Measurements from ENCODE around the gene TMEM72. TPM values are rescaled to one million over a fixed set of nuclear protein-coding genes. Genes with fewer than 3 reads are reported as not detected.

TMEM72 gene
- total and polyA plus RNA-seq, 2 experiments from 2014 or later, result 1.3 to 2.3 TPM

DNA sequence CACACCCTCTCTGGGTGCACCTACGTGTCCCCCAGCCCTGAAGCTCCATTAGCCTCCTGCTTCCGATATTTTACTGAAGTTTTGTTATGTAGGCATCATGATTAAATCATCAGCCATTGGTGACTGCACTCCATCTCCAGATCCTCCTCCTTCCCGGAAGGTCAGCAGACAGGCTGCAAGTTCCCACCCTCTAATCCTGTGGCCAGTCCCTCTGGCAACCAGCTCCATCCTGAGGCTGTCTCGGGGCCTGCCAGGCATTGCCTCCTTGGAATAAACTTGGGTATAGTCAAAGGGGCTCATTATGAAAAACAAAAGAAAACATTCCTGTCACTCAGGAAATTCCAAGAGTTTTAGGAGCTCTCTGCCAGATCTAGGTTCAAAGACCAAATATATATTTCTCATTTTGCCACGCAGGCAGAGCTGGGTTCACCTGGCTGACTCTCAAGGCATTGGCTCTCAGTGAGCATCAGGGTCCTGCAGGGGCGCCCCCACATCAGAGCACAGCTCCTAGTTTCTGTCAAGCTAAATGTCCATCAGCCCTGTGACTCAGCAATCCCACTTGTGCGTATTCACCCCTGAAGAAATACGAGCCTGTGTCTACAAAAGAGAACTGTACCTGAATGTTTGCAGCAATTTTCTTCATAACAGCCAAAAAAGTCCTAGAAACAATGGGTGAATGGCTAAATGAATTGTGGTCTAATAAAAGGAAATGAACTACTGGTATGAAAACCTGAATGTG, 27.4 kb upstream of the TMEM72 start:
- Histone ChIP-seq H3K4me1 (ENCODE audit: low read depth) (peaks cover 6% of the 10 kb centered on the region), H3K27ac (no peak overlapping the region), H3K4me3 (no peak overlapping the region), H3K27me3 (no peaks in the 10 kb centered on the region), H3K9me3 (ENCODE audit: low read depth) (no peaks in the 10 kb centered on the region), H3K36me3 (no peaks in the 10 kb centered on the region)
- TF ChIP-seq, protein P1, sequence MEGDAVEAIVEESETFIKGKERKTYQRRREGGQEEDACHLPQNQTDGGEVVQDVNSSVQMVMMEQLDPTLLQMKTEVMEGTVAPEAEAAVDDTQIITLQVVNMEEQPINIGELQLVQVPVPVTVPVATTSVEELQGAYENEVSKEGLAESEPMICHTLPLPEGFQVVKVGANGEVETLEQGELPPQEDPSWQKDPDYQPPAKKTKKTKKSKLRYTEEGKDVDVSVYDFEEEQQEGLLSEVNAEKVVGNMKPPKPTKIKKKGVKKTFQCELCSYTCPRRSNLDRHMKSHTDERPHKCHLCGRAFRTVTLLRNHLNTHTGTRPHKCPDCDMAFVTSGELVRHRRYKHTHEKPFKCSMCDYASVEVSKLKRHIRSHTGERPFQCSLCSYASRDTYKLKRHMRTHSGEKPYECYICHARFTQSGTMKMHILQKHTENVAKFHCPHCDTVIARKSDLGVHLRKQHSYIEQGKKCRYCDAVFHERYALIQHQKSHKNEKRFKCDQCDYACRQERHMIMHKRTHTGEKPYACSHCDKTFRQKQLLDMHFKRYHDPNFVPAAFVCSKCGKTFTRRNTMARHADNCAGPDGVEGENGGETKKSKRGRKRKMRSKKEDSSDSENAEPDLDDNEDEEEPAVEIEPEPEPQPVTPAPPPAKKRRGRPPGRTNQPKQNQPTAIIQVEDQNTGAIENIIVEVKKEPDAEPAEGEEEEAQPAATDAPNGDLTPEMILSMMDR (IDR thresholded peaks at IDR 0.05; ENCODE audit: low read depth, low read length), result no peak
- no peak for DNase-seq (ENCODE audit: low read depth in 1 of 2, low spot score in 1 of 2)

DNA sequence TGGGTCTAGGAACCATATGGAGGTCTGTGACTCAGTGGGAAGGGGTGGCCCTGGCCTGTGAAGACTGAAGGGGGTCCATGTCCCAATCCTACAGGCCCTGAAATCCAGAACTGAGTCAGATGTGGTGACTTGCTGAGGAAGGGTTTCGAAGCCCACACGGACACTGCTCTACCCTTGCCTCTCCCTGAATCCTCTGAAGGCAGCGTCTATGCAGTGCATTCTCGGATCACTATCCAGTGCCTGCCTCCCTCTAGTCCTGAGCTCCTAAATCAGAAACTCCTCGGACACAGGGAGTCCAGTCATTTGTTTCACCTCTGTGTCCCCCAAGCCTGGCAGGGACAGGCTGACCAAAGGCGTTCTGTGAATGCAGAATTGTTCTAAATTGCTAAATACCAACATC, 25.4 kb upstream of the TMEM72 start:
- DNase-seq (ENCODE audit: low read depth in 1 of 2, low spot score in 1 of 2), result no peak
- Histone ChIP-seq H3K4me1 (ENCODE audit: low read depth) (no peaks in the 10 kb centered on the region), H3K9me3 (ENCODE audit: low read depth) (no peaks in the 10 kb centered on the region), H3K4me3 (no peak overlapping the region), H3K36me3 (no peaks in the 10 kb centered on the region), H3K27ac (no peak overlapping the region), H3K27me3 (no peaks in the 10 kb centered on the region)
- TF ChIP-seq, protein P1 (IDR thresholded peaks at IDR 0.05; ENCODE audit: low read depth, low read length), result no peak

DNA sequence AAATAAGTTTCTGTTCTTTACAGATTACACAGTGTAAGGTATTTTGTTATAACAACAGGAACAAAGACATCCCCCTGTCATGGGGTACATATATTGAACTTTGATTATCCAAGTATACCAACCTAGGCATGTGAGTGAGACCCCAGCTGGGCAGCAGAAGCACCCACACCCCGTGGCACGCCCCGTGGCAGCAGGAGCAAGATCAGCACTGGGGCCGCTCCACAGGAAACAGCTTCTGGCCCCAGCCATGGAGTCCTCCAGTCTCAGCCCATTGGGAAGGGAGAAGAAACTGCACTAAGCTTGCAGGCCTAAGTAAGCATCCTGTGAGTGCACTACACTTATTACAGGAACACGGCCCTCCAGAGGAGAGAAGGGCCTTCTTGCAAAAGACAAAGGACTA, 24.2 kb upstream of the TMEM72 start:
- Histone ChIP-seq H3K4me1 (ENCODE audit: low read depth) (no peaks in the 10 kb centered on the region), H3K27ac (no peak overlapping the region), H3K27me3 (no peaks in the 10 kb centered on the region), H3K36me3 (no peaks in the 10 kb centered on the region), H3K4me3 (no peak overlapping the region), H3K9me3 (ENCODE audit: low read depth) (no peaks in the 10 kb centered on the region)
- TF ChIP-seq, protein P1 (IDR thresholded peaks at IDR 0.05; ENCODE audit: low read depth, low read length), result no peak
- no peak for DNase-seq (ENCODE audit: low read depth in 1 of 2, low spot score in 1 of 2)

DNA sequence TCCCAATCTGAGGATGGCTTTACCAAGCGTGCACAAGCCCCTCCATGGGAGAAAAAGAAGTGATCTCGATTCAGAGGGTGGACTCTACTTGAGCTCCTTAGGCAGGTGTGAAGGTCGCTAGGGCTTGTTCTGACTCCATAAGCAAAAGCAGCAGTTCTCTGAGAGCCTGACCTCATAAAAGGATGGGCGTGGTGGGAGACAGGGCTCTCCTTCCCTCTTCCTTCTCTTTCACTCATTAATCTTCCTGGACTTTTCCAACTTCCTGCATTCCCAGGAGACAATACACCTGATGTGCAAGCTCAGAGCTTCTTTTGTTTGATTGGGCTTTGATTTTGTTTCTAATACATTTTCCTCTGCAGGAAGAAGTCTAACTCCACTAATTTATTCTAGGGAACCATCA, 22.3 kb upstream of the TMEM72 start:
- Histone ChIP-seq H3K27ac (no peak overlapping the region), H3K4me1 (ENCODE audit: low read depth) (no peaks in the 10 kb centered on the region), H3K36me3 (no peaks in the 10 kb centered on the region), H3K27me3 (no peaks in the 10 kb centered on the region), H3K4me3 (no peak overlapping the region), H3K9me3 (ENCODE audit: low read depth) (no peaks in the 10 kb centered on the region)
- DNase-seq (ENCODE audit: low read depth in 1 of 2, low spot score in 1 of 2), result no peak
- TF ChIP-seq, protein P1 (IDR thresholded peaks at IDR 0.05; ENCODE audit: low read depth, low read length), result no peak

DNA sequence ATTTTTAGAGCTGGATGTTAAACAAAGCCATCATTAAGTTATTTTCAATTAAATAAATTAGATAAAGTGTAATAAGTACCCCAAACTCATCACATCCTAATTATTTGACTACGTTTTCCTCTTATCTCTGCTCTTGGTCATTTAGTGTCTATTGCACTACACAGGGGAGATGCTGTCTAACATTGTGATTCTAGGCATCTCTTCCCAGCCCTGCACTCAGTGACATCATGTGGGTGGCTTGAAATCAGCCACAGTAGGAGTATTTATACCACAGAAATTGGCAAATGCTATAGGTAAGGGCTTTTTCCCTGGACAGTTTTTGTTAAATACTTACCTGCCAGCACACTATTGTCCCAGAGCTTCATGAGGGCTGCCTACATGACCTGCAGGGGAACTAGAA, 21.3 kb upstream of the TMEM72 start:
- TF ChIP-seq, protein P1 (IDR thresholded peaks at IDR 0.05; ENCODE audit: low read depth, low read length), result no peak
- H3K27me3 ChIP-seq, result no peaks in the 10 kb centered on the region
- H3K27ac ChIP-seq, result no peak overlapping the region
- DNase-seq (ENCODE audit: low read depth in 1 of 2, low spot score in 1 of 2), result no peak
- H3K4me1 ChIP-seq (ENCODE audit: low read depth), result no peaks in the 10 kb centered on the region
- H3K9me3 ChIP-seq (ENCODE audit: low read depth), result no peaks in the 10 kb centered on the region
- H3K36me3 ChIP-seq, result no peaks in the 10 kb centered on the region
- no peak overlapping the region for H3K4me3 ChIP-seq
